AG04450 (cell line): ENCODE results near the gene ERMN. TPM values are rescaled to one million over a fixed set of nuclear protein-coding genes. Genes with fewer than 3 reads are reported as not detected.

Experiments
- CTCF ChIA-PET: fragments of 300-600, 350-600 bp; formaldehyde crosslinking; extraction: SDS; loops from one replicate; lab custom pipeline; 2022; ENCODE audit warnings: antibody characterized with exemption, inconsistent platforms; lab: Charles Lee
- POLR2A ChIA-PET: fragments of 350-600 bp; formaldehyde crosslinking; extraction: SDS; loops from one replicate; lab custom pipeline; 2021; ENCODE audit warnings: antibody characterized with exemption, inconsistent platforms; lab: Yijun Ruan, JAX
- DNase-seq: peaks from one replicate; pipeline ENCODE4 v3.0.0-alpha.2; 2011; ENCODE audit warnings: low read depth, low spot score
- H3K27ac ChIP-seq: one replicate; pipeline ENCODE4 v1.5.1; 2012; ENCODE audit warnings: low read depth, low read length, control low read depth
- H3K27me3 ChIP-seq: one replicate; pipeline ENCODE4 v1.6.0; 2012; ENCODE audit warnings: low read length; ENCODE audit not compliant: control insufficient read depth, insufficient read depth
- H3K4me3 ChIP-seq: 2 replicates; pipeline ENCODE4 v1.5.1; 2011; ENCODE audit warnings: mild to moderate bottlenecking, low read depth, low read length, control low read depth
- H3K9me3 ChIP-seq: 2 replicates; pipeline ENCODE4 v1.5.1; 2012; ENCODE audit warnings: low read length; ENCODE audit not compliant: control insufficient read depth, insufficient read depth
- polyA plus RNA-seq: library from polyadenylated mRNA; depleted of rRNA; stranded (reverse); fragments of >200 nt; gene quantifications from 2 replicates; pipeline ENCODE4 v1.2.3, GENCODE V29; 2011; rRNA removed
- TF ChIP-seq, protein P1 (sequence below): IDR thresholded peaks from 2 replicates; pipeline ENCODE4 v1.5.1; 2011; ENCODE audit warnings: low read depth, low read length, control low read depth, inconsistent platforms

Gene ERMN
- polyA plus RNA-seq, 1 experiment, result not detected

GRCh38 chr2:157271590-157272203 lies 53.9 kb downstream of the ERMN start:
- TF ChIP-seq, protein P1, sequence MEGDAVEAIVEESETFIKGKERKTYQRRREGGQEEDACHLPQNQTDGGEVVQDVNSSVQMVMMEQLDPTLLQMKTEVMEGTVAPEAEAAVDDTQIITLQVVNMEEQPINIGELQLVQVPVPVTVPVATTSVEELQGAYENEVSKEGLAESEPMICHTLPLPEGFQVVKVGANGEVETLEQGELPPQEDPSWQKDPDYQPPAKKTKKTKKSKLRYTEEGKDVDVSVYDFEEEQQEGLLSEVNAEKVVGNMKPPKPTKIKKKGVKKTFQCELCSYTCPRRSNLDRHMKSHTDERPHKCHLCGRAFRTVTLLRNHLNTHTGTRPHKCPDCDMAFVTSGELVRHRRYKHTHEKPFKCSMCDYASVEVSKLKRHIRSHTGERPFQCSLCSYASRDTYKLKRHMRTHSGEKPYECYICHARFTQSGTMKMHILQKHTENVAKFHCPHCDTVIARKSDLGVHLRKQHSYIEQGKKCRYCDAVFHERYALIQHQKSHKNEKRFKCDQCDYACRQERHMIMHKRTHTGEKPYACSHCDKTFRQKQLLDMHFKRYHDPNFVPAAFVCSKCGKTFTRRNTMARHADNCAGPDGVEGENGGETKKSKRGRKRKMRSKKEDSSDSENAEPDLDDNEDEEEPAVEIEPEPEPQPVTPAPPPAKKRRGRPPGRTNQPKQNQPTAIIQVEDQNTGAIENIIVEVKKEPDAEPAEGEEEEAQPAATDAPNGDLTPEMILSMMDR, result no peak
- CTCF ChIA-PET, result interaction anchor here (3.1 kb wide), 1 partner anchor 31 kb away, joined by 14 read pairs; no protein-coding TSS in a partner anchor
- Histone ChIP-seq H3K27me3 (no peaks in the 10 kb centered on the region), H3K9me3 (no peaks in the 10 kb centered on the region), H3K27ac (no peak overlapping the region), H3K4me3 (no peak overlapping the region)
- POLR2A ChIA-PET, result interaction anchor here (0.5 kb wide), 1 partner anchor 11 kb away, joined by 3 read pairs; no protein-coding TSS in a partner anchor
- no peak for DNase-seq

- TF ChIP-seq, protein P1, result no peak
- ChIA-PET CTCF (interaction anchor here (1.3 to 3.1 kb wide), 2 partner anchors 32 to 76 kb away, joined by 3 to 14 read pairs; no protein-coding TSS in a partner anchor), POLR2A (no interaction called here)
- no peak for DNase-seq
- Histone ChIP-seq H3K9me3 (no peaks in the 10 kb centered on the region), H3K27ac (no peak overlapping the region), H3K27me3 (no peaks in the 10 kb centered on the region), H3K4me3 (no peak overlapping the region)
Observed at GRCh38 chr2:157269922-157270321, 55.7 kb downstream of the ERMN start.

GRCh38 chr2:157269060-157269459 lies 56.6 kb downstream of the ERMN start:
- TF ChIP-seq, protein P1, result no peak
- Histone ChIP-seq H3K4me3 (no peak overlapping the region), H3K27ac (no peak overlapping the region), H3K9me3 (no peaks in the 10 kb centered on the region), H3K27me3 (no peaks in the 10 kb centered on the region)
- no peak for DNase-seq
- ChIA-PET POLR2A (no interaction called here), CTCF (no interaction called here)

Other genes starting within 250 kb of the ERMN start
- gene GALNT5, start 68.1 kb downstream of the ERMN start, polyA plus RNA-seq, result 49.8 and 55.0 TPM in 2 replicates
- not detected in 2 replicates for gene CYTIP, start 118.3 kb upstream of the ERMN start, polyA plus RNA-seq